GM19468 (cell line): ENCODE measurements around the gene MYRIP.
"Not testable (repeated sequence)": the region's sequence is repeated elsewhere in the genome, so short reads cannot be mapped to it uniquely, and the experiment has no call there.

ENCODE experiments used
- ATAC-seq: cut with Tn5 transposase; IDR thresholded peaks from one replicate; pipeline ENCODE4 v1.9.1; 2021; ENCODE audit warnings: mild to moderate bottlenecking, moderate library complexity, moderate number of reproducible peaks; ENCODE audit not compliant: unreplicated experiment; ENCODE audit errors: extremely low read depth

Gene MYRIP

DNA sequence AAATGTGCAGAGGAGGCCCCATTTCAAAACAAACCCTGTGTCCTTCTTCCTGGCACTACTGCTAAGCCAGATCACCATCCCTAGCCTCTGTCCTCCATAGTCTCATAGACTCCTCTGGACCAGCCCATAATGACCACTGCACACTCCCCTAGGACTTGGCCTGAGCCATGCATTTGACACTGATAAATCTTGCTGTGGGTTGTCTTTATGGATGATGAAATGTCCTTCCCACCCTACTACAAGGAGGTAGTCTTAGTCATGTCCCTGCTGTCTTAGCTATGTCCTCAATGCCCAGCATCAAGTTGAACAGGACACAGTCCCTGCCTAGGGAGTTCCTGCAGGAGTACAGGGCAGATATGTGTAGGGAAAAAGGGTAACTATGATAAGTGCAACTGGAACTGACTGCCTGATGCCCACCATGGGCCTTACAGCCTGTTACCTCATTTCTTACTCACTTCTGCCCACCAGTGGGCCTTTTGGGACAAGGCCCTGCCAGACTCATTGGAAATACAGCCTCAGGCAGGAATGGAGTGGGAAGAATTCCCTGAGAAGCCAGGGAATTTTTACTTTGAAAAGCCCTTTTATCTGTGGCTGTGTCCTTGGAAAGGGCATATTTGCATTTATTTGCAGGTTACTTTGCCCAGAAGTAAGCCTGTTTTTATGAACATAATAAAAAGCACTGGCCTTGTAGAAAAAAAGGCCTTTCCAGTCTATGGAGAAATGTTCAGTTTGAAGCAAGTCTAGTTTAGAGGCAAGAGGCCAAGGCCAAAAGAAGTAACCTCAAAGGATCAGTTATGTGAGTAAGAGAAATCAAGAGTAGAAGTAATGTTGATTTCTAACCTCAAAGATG lies 300.5 kb downstream of the MYRIP start:
- ATAC-seq = no peak

DNA sequence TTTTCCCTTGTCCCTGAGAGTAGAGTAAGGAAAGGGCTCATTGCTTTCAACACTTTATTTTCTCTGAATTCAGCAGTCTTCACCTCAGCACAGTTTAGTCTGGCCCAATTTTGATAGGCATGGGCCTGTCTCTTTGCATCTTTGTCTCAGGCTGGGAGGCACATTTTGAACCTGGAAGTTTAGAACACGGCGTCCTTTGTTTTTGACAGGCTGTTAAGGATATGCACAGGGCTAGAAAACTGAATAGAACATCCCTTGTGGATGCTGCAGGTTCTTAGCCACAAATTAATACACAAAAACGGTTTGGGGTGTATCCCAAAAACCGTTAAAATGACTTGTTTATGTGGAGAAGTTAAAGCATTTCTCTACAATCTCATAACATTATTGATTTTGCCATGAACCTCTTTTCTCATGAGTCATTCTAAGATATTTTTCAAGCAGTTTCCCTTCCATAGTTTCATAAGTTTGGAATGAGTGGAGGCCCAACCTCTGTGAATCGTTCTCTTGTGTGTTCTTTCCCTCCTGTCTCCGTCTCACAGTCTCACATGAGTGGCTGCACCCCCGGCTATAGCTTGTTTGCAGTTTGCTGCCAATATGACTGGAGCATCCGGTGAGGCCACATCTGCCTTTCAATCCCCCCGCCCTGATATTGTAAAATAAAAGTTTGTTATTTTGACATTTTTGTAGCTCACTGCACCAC lies 307.2 kb downstream of the MYRIP start:
- no peak for ATAC-seq

DNA sequence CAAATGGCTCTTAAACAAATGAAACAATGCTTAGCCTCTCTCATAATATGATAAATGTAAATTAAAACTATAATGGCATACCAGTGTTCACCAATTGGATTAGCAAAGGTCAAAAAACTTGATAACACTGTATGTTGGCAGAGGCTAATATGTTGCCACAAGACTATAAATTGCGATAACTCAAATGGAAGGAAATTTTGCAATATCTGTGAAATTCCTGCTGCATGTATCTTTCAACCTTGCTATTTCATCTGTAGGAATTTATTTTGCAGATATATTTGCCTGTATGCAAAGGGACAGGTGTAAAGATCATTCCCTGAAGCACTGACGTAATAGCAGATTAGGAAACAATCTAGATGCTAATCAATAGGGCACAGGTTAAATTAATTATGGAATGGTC lies 308.7 kb downstream of the MYRIP start:
- ATAC-seq = no peak

DNA sequence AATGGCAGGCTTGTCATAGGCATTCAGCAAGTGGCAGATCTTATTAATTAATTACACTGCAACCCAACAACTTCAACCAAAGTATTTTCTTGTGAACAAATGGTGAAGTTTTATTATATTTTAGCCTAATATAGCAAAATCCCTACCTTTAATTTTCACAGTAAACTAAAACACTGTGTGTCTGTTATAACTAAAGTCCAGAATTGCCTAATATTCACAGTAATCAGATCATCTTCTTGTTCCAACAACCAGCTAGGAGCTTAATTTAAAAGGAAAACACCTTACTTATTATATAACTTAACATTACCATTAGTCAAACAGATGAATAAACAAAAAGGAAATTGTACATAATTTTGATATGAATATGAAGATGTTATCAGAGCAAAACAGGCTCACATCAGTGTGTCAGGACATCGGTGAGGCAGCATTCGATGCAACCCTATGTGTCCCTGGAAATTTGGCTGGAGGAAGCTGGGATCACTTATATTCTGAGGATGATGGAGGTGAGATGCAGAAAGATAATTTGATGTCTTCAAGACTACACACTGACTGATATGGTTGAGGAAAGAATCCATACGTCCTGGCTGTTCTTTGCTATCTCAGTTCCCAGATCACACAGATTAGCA lies 310.8 kb downstream of the MYRIP start:
- no peak for ATAC-seq

DNA sequence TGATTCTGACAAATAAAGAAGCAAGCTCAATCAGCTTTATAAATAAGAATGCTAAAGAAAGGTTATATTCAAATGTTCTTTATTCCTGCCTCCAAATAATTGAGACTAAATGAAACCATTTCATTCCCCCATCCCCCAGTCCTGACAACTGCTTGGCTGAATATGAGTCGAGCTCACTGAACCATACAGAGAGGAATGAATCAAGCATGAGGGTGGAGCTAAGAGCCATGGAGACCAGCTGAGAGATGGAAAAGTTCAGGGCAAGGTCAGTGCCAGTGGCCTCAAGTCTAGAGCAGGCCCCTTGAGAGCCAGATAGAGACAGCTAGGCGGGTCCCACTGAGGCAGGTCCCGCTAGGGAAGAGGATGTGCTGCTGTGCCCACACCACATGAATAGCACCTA lies 311.4 kb downstream of the MYRIP start:
- no peak for ATAC-seq

DNA sequence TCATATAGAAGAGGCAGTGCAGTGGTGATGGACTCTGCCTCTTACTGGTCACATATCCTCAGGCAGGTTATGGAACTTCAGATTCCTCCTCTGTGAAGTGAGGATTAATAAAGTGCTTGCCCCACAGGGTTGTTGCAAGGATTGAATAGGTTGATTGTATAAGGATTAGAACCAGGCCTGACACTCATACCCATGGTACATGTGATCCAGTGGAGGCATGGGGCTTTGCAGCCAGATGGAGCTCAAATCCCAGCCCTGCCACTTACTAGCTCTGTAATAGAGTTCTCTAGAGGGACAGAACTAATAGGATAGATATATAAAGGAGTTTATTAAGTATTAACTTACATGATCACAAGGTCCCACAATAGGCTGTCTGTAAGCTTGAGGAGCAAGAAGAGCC lies 315.5 kb downstream of the MYRIP start:
- ATAC-seq = no peak

DNA sequence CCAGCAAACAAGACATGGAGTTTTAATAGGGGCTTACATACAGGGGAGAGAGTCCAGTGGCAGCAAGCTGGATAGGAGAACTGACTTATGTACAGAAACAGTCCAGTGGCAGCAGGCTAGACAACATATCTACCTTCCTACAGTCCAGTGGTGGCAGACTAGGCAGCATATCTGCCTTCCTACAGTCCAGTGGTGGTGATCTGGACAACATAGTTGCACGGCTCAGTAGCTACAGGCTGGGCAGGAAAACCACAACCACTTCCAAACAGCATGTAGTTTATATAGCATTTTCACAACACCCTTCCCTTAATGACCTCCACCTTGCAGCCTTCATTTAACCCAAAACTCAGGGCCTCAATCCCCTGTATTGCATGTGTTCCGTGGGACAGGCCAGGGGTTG lies 318.8 kb downstream of the MYRIP start:
- no peak for ATAC-seq

DNA sequence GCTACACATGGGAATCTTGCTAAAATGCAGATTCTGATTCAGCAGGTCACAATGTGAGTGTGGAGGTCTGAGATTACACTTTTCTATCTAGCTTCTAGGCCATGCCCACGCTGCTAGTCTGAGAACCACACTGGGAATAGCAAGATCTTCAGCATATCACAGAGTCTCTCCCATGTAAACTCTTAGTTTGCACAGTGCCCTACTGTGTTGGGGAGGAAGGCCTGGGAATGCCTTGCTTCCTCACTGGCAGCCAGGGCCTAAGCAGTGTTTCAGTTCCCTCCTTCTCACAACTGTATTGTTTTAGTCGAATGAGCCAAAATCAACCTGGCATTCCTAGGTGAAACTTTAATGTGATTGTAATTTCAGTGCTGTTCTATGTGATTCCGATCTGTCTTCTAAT lies 320.1 kb downstream of the MYRIP start:
- no peak for ATAC-seq

DNA sequence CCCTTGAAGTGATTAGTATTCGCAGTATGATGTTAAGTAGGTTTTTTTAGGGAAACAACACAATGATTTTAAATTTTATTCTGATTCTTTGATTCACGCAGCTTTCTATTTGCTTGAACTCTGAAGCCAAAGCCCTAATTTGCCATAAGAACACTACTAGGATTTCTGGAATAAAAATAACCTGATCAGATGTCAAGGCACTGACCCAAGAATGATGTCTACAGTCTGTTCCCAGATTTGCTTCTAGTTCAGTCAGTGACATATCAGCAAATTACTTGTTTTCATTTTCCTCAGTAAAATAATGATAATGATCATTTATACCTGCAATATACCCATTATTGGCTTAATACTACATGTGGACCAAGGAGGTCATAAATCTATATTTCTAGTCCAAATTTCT lies 320.6 kb downstream of the MYRIP start:
- no peak for ATAC-seq

DNA sequence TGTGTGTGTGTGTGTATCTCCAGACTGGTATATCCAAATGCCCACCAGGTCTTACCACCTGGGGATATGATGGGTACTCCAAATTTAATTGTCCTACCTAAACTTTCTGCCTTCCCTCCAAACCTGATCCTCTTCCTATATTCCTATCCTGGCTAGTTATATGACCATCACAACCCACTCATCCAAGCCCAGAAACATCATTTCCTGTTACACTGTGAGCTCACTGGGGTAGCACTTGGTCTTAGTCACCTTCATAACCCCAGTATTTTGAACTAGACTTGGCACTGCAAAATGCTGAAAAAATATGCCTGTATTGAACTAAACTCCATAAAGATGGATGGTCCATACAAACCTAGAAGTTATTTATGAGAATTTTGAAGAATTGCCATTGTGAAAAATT lies 321.3 kb downstream of the MYRIP start:
- no peak for ATAC-seq

DNA sequence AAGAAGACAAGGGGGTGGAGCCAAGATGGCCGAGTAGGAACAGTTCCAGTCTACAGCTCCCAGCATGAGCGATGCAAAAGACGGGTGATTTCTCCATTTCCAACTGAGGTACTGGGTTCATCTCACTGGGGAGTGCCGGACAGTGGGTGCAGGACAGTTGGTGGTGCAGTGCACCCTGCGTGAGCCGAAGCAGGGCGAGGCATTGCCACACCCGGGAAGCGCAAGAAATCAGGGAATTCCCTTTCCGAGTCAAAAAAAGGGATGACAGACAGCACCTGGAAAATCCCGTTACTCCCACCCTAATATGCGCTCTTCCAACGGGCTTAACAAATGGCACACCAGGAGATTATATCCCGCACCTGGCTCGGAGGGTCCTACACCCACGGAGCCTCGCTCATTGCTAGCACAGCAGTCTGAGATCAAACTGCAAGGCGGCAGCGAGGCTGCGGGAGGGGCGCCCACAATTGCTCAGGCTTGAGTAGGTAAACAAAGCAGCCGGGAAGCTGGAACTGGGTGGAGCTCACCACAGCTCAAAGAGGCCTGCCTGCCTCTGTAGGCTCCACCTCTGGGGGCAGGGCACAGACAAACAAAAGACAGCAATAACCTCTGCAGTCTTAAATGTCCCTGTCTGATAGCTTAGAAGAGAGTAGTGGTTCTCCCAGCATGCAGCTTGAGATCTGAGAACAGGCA lies 324.6 kb downstream of the MYRIP start:
- ATAC-seq = not testable (repeated sequence)

DNA sequence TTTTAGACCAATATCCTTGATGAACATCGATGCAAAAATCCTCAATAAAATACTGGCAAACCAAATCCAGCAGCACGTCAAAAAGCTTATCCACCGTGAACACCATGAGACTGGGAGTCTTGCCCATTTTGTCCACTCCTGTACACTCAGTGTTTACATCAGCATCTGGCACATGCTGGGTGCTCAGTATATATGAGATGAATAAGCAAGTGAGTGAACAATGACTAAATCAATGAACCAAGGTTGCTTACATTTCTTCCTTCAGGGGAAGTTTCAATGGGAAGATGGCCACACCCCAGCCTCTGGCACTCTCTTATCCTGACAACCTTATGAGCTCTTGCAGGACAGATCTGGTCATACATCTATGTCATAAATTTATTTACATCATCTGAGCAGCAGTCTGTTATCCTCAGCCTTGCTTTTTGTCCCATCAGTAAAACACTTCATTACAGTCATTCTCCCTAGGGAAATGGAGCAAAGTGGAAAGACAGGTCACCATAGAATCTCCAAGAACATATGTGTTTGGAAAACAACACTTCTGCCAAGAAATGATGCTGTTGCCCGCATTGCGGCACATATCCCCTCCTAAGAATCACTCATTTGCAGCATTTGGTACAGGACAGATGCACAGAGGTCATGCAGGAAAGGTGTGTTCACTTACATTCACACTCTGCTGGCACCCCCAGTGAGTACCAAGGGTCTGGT lies 328.3 kb downstream of the MYRIP start:
- no peak for ATAC-seq

DNA sequence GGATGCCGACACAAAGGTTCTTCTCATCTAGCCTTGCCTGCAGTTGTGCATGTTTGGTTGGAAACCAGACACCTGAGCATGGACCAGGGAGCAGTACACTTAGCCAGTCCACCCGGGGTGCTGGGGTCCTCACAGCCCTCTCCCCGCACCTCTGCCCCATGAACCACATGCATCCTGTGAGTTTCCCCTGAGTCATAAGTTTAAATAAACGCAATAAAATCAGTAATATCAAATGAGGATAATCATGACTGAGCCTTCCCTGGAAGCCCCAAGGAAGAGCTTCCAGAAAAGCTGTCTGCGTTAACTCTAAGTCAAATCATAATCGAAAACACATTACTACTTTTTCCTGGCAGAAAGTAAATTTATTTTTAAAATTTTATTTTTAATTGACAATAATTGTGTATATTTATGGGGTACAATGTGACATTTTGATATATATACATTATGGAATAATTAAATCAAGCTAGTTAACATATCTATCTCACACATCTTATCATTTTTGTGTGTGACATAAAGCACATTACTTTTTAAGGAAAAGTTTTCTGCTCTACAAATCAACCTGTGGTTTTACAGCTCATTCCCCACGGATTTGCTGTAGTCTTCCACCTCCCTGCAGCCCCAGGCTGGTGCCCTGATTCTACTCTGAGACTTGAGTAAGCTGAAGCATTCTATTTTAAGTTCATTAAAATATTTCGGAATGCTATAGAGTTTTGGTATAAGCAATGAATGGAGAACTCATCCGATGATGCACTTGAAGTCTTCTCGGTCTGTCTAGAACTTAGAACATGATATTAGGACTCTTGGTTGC lies 334.1 kb downstream of the MYRIP start:
- ATAC-seq = no peak

DNA sequence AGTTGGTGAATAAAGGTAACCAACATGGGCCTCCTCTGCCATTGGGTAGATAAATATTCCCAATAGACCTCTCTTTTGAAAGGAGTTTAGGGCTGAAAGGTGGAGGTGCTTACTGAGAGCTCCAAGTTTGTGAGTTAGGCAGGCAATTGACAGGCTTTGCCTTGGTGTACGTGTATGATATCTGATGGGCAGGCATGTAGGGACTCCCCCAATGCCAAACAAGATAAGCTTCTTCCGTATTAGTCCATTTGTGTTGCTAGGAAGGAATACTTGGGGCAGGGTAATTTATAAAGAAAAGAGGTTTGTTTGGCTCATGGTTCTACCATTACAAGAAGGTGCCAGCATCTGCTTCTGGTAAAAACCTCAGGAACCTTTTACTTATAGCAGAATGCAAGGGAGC lies 339.4 kb downstream of the MYRIP start:
- ATAC-seq = no peak

DNA sequence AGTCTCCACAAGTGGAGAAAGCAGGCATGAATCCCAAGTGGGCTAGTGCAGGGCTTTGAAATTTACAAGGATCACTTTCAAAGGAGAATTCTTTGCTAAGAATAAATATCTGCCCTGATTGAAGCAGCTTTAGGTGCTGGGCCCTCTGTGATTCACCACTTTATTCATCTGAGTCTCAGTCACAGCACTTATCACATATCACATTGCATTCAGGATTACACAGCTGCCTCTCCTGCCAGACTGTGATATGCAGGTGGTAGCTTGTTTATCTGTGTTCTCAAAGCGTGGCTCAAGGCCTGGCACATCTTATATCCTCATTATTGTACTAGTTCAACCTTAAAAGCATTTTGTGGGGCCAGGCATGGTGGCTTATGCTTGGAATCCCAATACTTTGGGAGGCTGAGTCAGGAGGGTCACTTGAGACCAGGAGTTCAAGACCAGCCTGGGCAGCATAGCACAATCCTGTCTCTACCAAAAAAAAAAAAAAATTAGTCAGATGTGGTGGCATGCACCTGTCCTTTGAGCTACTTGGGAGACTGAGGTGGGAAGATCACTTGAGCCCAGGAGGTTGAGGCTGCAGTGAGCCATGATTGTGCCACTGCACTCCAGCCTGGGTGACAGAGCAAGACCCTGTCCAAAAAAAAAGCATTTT lies 343.2 kb downstream of the MYRIP start:
- ATAC-seq = no peak

DNA sequence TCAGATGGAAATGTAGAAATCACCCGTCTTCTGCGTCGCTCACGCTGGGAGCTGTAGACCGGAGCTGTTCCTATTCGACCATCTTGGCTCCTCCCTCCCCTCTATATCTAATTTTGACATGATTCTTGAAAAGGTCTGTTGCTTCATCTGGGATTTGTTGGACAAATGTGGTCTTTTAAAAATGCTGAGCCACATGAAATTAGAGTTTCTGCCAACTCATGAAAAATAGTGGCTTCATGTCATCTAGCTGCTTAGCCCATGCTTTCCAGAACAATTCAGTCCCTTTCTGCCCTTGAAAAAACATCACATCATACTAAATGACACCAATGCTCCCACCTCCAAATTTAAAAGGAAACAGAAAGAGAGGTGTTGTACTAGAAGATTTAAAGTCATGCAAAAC lies 351.5 kb downstream of the MYRIP start:
- no peak for ATAC-seq

DNA sequence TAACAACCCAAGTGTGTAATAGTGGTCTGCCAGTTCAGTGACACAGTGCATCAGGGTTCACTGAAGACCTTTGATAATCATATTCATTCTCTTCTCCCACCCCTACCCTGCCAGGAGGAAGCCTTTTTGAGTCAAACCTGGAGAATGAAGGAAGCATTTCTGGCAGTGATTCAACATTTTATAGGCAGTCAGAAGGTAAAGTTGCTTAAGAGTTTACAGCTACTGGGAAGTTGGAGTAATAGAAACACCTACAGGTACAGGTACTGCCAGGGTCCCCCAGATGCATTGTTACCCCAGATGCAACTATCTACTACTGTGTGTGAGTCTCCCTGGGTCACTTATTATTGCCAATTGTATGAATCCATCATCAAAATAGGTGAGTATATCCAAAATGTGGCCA lies 353.2 kb downstream of the MYRIP start:
- no peak for ATAC-seq

DNA sequence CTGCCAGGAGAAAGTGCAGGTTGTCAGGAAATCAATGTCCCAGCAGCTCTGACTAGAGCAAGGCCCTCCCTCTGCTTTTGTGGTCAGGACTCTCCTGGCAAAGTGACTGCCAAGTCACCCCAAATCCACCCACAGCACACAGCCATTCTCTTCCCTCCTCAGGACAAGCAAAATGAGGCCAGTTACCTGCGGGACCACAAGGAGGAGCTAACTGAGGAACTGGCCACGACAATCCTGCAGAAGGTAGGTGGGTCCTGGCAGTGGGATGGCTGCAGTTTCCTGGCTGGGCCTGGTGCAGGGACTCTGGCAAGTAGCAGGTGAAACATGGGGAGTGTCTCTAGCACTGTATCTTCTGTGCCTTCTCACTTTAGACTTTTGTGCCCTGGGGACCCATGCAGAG lies 357.6 kb downstream of the MYRIP start:
- no peak for ATAC-seq

DNA sequence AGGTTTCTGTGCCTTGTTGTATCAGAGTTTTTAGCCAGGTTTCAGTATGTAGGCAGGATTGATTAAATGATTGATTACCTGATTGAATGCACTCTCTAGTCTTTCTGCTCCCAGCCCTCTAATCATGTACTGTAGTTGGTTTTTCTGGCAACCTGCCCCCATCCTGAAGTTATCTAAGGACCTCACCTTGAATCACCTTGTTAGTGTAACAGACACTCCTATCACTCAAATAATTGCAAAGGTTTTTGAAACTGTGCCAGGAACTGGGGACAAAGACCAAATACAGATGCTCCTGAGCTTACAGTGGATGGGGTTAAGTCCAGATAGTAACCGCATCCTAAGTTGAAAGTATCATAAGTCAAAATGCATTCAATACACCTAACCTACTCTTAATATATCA lies 358.5 kb downstream of the MYRIP start:
- no peak for ATAC-seq
